K562 (cell line): ENCODE results near the gene ECI1. TPM values are rescaled to one million over a fixed set of nuclear protein-coding genes. Genes with fewer than 3 reads are reported as not detected.

Experiments used
- CUX1 ChIP-seq: fragments of 200-800 bp; sonication (Bioruptor generic); IDR thresholded peaks from 2 replicates; pipeline ENCODE4 v1.6.1; 2016; ENCODE audit warnings: missing genetic modification characterization, missing compliant biosample characterization
- E2F5 ChIP-seq: sonication (generic); formaldehyde crosslinking; IDR thresholded peaks from 2 replicates; pipeline ENCODE4 v1.8.0; 2022; ENCODE audit warnings: mild to moderate bottlenecking, missing genetic modification reagents
- FOXA3 ChIP-seq, 2 experiments: fragments of 450-650 bp in 1 of 2; sonication (generic) in 1 of 2; formaldehyde crosslinking; IDR thresholded peaks in 1 of 2; conservative IDR thresholded peaks in 1 of 2; 2 replicates each; pipeline versions ENCODE4 v1.4.0 to v1.8.0; 2020 to 2022; ENCODE audit warnings: mild to moderate bottlenecking in 2 of 2, missing genetic modification reagents in 1 of 2
- HBP1 ChIP-seq: fragments of 450-650 bp; formaldehyde crosslinking; IDR thresholded peaks from 2 replicates; pipeline ENCODE4 v1.4.0; 2022; ENCODE audit warnings: missing genetic modification characterization
- HEY1 ChIP-seq: fragments of 250-450 bp; sonication (Bioruptor Pico); IDR thresholded peaks from 2 replicates; pipeline ENCODE4 v1.5.0; 2020; ENCODE audit warnings: mild to moderate bottlenecking, moderate library complexity, borderline replicate concordance
- HNRNPL ChIP-seq: fragments of 200-400 bp; formaldehyde crosslinking; IDR thresholded peaks from 2 replicates; pipeline ENCODE4 v1.6.1; 2017; ENCODE audit warnings: low read depth, mild to moderate bottlenecking, low read length
- KDM1A ChIP-seq, 2 experiments: fragments of 450-650 bp; IDR thresholded peaks; 2 replicates each; pipeline ENCODE4 v1.6.1; 2016; ENCODE audit warnings: mild to moderate bottlenecking in 2 of 2
- MBD1 ChIP-seq: fragments of 250-450 bp; sonication (Bioruptor Pico); IDR thresholded peaks from 2 replicates; pipeline ENCODE4 v1.8.0; 2022; ENCODE audit warnings: inconsistent platforms
- MYNN ChIP-seq, 2 experiments: sonication (generic); formaldehyde crosslinking in 1 of 2; IDR thresholded peaks; 2 replicates each; pipeline versions ENCODE4 v1.5.0 to v1.6.1; 2016 to 2020; ENCODE audit warnings: antibody characterized with exemption in 1 of 2, missing genetic modification reagents in 1 of 2
- PTTG1 ChIP-seq: fragments of 450-650 bp; IDR thresholded peaks from 2 replicates; pipeline ENCODE4 v1.6.1; 2016; ENCODE audit warnings: low read depth, mild to moderate bottlenecking, missing genetic modification characterization, missing compliant biosample characterization
- SMC3 ChIP-seq: conservative IDR thresholded peaks from 2 replicates; pipeline ENCODE4 v1.6.1; 2011; ENCODE audit warnings: low read depth, low read length, improper control_type of control experiment; ENCODE audit not compliant: insufficient read depth
- SREBF2 ChIP-seq: sonication (generic); formaldehyde crosslinking; IDR thresholded peaks from 2 replicates; pipeline ENCODE4 v1.4.0; 2020; ENCODE audit warnings: mild to moderate bottlenecking, missing genetic modification reagents
- TAF1 ChIP-seq: IDR thresholded peaks from 2 replicates; pipeline ENCODE4 v1.6.1; 2011; ENCODE audit warnings: mild to moderate bottlenecking, low read length, moderate library complexity; ENCODE audit not compliant: insufficient read depth, control insufficient read depth, severe bottlenecking; ENCODE audit errors: extremely low read depth
- TEAD4 ChIP-seq, 2 experiments: sonication (generic) in 1 of 2; formaldehyde crosslinking in 1 of 2; IDR thresholded peaks; 2 replicates each; pipeline versions ENCODE4 v1.6.1 to v1.8.0; 2012 to 2022; ENCODE audit warnings: borderline replicate concordance in 1 of 2, inconsistent platforms in 1 of 2, low read length in 1 of 2, mild to moderate bottlenecking in 1 of 2, missing genetic modification reagents in 1 of 2
- ZKSCAN3 ChIP-seq: fragments of 250-450 bp; sonication (Bioruptor Pico); IDR thresholded peaks from 2 replicates; pipeline ENCODE4 v1.4.0; 2020
- polyA plus RNA-seq, 8 experiments: library from polyadenylated mRNA; depleted of rRNA in 4 of 8; stranded (reverse) in 5 of 8; unstranded in 3 of 8; fragments of >200 nt; fragmentation: Nextera tagmentation in 2 of 8; fragmentation: Illumina TruSeq in 1 of 8; extraction: Ambion mirVana in 2 of 8; extraction: Trizol in 1 of 8; gene quantifications; 2 replicates each; pipeline versions ENCODE4 v1.2.1 to v1.2.3, GENCODE V29; 2011 to 2014; ENCODE audit warnings: inconsistent platforms in 1 of 8, missing spikeins in 1 of 8
- total RNA-seq, 7 experiments: library from RNA; depleted of rRNA in 6 of 7; stranded (reverse); fragments of >200 nt in 6 of 7; fragmentation: Illumina TruSeq in 2 of 7; extraction: Trizol in 2 of 7; gene quantifications; 2 replicates each; pipeline versions ENCODE4 v1.2.1 to v1.2.3, GENCODE V29; 2011 to 2021; ENCODE audit warnings: low replicate concordance in 1 of 7

ECI1 gene
- total and polyA plus RNA-seq, 9 of the 15 experiments (the other 6 are each of a cell fraction or from before 2014, with no cell fraction given): 4.7 to 189 (median 54.0) TPM

GRCh38 chr16:2223942-2224486, 27.4 kb downstream of the ECI1 start (continued):
- TF ChIP-seq MBD1 (CRISPR knock-in tag): no peak
- TF ChIP-seq FOXA3 (CRISPR knock-in tag; conservative IDR thresholded peaks at IDR 0.05 in 1 of 2, IDR thresholded peaks at IDR 0.05 in 1 of 2): peak in 1 of 2 experiments; percentile 30; a peak in 1 of 4 replicates
- TF ChIP-seq HBP1 (CRISPR knock-in tag): no peak
- peak; percentile 7; the same call in 1 of the 2 replicates for TF ChIP-seq TEAD4 (IDR thresholded peaks at IDR 0.05; ENCODE audit: low read length)
- TF ChIP-seq TEAD4 (CRISPR knock-in tag; IDR thresholded peaks at IDR 0.05; ENCODE audit: borderline replicate concordance): no peak
- TF ChIP-seq TAF1: peak; percentile 18
- TF ChIP-seq SREBF2 (CRISPR knock-in tag): 0 out of 2 replicates have a peak, but pooled peaks have one; percentile 50
- TF ChIP-seq HNRNPL: no peak
- TF ChIP-seq E2F5 (CRISPR knock-in tag): no peak
- 0 out of 2 replicates have a peak, but pooled peaks have one; percentile 3 for TF ChIP-seq SMC3
- no peak; the same call in 1 of the 2 replicates for TF ChIP-seq MYNN (IDR thresholded peaks at IDR 0.05)
- TF ChIP-seq MYNN (CRISPR knock-in tag; IDR thresholded peaks at IDR 0.05): no peak
- no peak for TF ChIP-seq KDM1A (IDR thresholded peaks at IDR 0.05)
- no peak for TF ChIP-seq ZKSCAN3
- no peak for TF ChIP-seq CUX1
- TF ChIP-seq PTTG1: no peak
- TF ChIP-seq HEY1 (CRISPR knock-in tag): no peak
